Gastrocnemius medialis (tissue), 4 donors: ENCODE data around the gene CEP350. TPM values are rescaled to one million over a fixed set of nuclear protein-coding genes. Genes with fewer than 3 reads are reported as not detected.

ENCODE experiments used
- ATAC-seq, 2 donors: fragments of 150-250 bp; one replicate each; pipeline ENCODE4 v1.9.1; 2016
- DNase-seq, 2 donors: peaks; one replicate each; pipeline ENCODE4 v3.0.0-alpha.2; 2019
- H3K27ac ChIP-seq, 4 donors: fragments of 200-600 bp; sonication (generic); 1 replicate in 1 of 4; 2 replicates in 3 of 4; pipeline ENCODE4 v1.5.1; 2016 to 2018; ENCODE audit warnings: mild to moderate bottlenecking in 2 of 4, moderate library complexity in 1 of 4
- H3K27me3 ChIP-seq, 3 donors: fragments of 200-600 bp; sonication (generic) in 2 of 3; 1 replicate in 1 of 3; 2 replicates in 2 of 3; pipeline versions ENCODE4 v1.5.1 to v1.6.0; 2016 to 2019; ENCODE audit warnings: mild to moderate bottlenecking in 1 of 3, moderate library complexity in 1 of 3
- H3K36me3 ChIP-seq, 2 donors: fragments of 200-600 bp; sonication (generic) in 1 of 2; one replicate each; pipeline ENCODE4 v1.5.1; 2017 to 2018
- H3K4me1 ChIP-seq, 2 donors: fragments of 200-600 bp; sonication (generic) in 1 of 2; one replicate each; pipeline ENCODE4 v1.5.1; 2016 to 2017; ENCODE audit warnings: mild to moderate bottlenecking in 2 of 2
- H3K4me3 ChIP-seq, 4 donors: fragments of 200-600 bp; sonication (generic) in 3 of 4; 1 replicate in 1 of 4; 2 replicates in 3 of 4; pipeline ENCODE4 v1.5.1; 2016 to 2019; ENCODE audit warnings: mild to moderate bottlenecking in 2 of 4
- H3K9me3 ChIP-seq, 3 donors: fragments of 200-600 bp; sonication (generic) in 2 of 3; 1 replicate in 1 of 3; 2 replicates in 2 of 3; pipeline ENCODE4 v1.5.1; 2016 to 2019
- POLR2A ChIP-seq, 2 donors: fragments of 450-650 bp; IDR thresholded peaks; one replicate each; pipeline ENCODE4 v1.6.1; 2017; ENCODE audit warnings: antibody characterized with exemption in 2 of 2, mild to moderate bottlenecking in 2 of 2, moderate library complexity in 2 of 2
- in situ Hi-C, 4 donors: fragments of 200-750 bp; cut with MboI; loops; one replicate each; pipeline versions ENCODE4 v1.15.0 to v1.8.0; 2017; ENCODE audit warnings: low sequenced_read_pairs in 4 of 4
- intact Hi-C: fragments of 100-400 bp; cut with DNase I; formaldehyde crosslinking; loops from one replicate; pipeline ENCODE4 v1.15.1; 2023; ENCODE audit warnings: low total_unique reads
- total RNA-seq, 4 donors: library from RNA; depleted of rRNA; stranded (reverse); fragments of >200 nt; gene quantifications; one replicate each; pipeline versions ENCODE4 v1.1.0 to v1.2.3, GENCODE V29; 2016
- TF ChIP-seq, protein P1 (sequence below), 5 experiments: fragments of 450-650 bp in 3 of 5; fragments of 200-600 bp in 2 of 5; sonication (generic) in 2 of 5; IDR thresholded peaks in 4 of 5; conservative IDR thresholded peaks in 1 of 5; 1 replicate in 4 of 5; 2 replicates in 1 of 5; pipeline ENCODE4 v1.5.1; 2016 to 2019; ENCODE audit warnings: antibody characterized with exemption in 5 of 5, mild to moderate bottlenecking in 3 of 5, moderate library complexity in 3 of 5

The CEP350 gene
- total RNA-seq, 4 donors from 2014 or later, result 83.7 to 197 (median 157) TPM

DNA sequence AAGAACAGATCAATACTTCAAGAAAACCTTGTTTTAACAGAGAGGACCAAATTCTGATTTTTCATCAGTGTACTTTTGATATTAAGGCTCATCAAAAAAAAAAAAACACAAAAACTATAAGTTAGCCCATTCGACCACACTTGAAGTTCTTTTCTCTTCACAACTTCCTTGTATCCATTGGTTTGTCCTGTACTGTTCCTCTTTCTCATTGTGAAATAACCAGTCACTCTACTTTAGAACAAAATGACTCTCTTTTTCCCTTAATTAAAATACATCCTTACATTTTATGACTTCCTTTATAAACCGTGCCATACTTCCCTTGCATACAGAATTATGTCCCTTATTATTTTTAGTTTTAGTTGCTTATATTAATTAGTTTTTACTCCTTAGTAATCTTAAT lies 208.4 kb downstream of the CEP350 start:
- Histone ChIP-seq H3K4me1 (peaks cover 33 to 34% of the 10 kb centered on the region in 2 donors), H3K27me3 (no peaks in the 10 kb centered on the region), H3K9me3 (no peaks in the 10 kb centered on the region), H3K27ac (no peak overlapping the region), H3K4me3 (no peak overlapping the region), H3K36me3 (no peaks in the 10 kb centered on the region)
- no peak for ATAC-seq
- in situ Hi-C loops, result loop anchor here in 2 of 4 donors (10.0 to 25.0 kb wide), 2 partner anchors 276 to 288 kb away; partner anchors contain the start of genes TOR1AIP2 (in 2 of the 2) and TOR1AIP1 (in 1 of the 2)
- intact Hi-C loops, result no loop called here
- TF ChIP-seq POLR2A (IDR thresholded peaks at IDR 0.05), result no peak
- TF ChIP-seq, protein P1, sequence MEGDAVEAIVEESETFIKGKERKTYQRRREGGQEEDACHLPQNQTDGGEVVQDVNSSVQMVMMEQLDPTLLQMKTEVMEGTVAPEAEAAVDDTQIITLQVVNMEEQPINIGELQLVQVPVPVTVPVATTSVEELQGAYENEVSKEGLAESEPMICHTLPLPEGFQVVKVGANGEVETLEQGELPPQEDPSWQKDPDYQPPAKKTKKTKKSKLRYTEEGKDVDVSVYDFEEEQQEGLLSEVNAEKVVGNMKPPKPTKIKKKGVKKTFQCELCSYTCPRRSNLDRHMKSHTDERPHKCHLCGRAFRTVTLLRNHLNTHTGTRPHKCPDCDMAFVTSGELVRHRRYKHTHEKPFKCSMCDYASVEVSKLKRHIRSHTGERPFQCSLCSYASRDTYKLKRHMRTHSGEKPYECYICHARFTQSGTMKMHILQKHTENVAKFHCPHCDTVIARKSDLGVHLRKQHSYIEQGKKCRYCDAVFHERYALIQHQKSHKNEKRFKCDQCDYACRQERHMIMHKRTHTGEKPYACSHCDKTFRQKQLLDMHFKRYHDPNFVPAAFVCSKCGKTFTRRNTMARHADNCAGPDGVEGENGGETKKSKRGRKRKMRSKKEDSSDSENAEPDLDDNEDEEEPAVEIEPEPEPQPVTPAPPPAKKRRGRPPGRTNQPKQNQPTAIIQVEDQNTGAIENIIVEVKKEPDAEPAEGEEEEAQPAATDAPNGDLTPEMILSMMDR (IDR thresholded peaks at IDR 0.05 in 4 of 5, conservative IDR thresholded peaks at IDR 0.05 in 1 of 5), result no peak
- no peak for DNase-seq

Other genes with a start within 250 kb of the CEP350 start
- gene FAM163A, start 211.5 kb upstream of the CEP350 start, total RNA-seq, result under 1 TPM in 1 of 4 donors, not detected in 3; 0.16 TPM
- 100 to 1,000 TPM in 3 of 4 donors, 10 to 100 TPM in 1; 78.7 to 274 (median 129) TPM for gene TOR1AIP2, start 77.0 kb upstream of the CEP350 start, total RNA-seq
- gene TOR1AIP1, start 72.5 kb upstream of the CEP350 start, total RNA-seq, result 100 to 1,000 TPM in 1 of 4 donors, 10 to 100 TPM in 3; 66.1 to 148 (median 68.8) TPM
- gene QSOX1, start 200.1 kb downstream of the CEP350 start, total RNA-seq, result 100 to 1,000 TPM in 2 of 4 donors, 10 to 100 TPM in 2; 65.9 to 124 (median 93.7) TPM